ENCODE data around the gene PPP1R11. TPM values are rescaled to one million over a fixed set of nuclear protein-coding genes. Genes with fewer than 3 reads are reported as not detected.

The PPP1R11 gene
- total and polyA plus RNA-seq, 2 of the 4 experiments (the other 2 are of a cell fraction), result 15.6 to 46.0 TPM

DNA sequence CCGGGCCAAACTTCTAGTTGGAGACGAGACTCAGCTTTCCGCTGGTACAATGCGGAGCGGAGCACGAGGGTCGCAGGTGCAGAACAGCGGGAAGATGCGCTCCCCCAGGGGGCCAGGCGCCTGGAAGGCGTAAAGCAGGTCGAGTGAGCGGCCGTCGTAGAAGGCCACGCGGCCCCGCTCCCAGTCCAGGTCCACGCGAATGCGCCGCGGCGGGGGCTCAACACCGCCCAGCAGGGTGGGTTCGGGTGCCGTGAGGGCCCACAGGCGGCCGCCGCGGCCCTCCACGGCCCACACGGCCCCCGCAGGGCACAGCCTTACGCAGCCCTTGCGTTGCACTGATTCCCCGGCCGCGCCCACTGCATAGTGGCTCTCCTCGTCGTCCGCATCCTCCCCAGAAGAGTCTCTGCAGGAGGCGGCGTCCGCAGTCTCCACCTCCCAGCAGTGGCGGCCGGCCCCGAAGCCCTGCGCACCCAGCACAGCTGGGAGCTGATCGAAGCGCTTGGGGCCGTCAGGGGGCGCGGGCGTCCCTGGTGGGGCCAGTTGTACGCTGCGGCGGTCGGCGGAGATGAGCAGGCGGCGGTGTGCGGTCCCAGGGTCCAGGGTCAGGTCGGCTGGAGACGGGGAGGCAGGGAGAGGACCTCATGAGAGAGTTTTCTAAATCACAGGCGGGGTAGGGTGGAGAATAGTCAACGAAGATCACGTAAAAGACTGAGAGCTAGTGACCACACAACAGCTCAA is 4.3 kb downstream of the PPP1R11 start:
- no peak overlapping the region for H3K56ac ChIP-seq (ENCODE audit: extremely low read depth, insufficient read depth, low read length)
- no TSS peak for BruUV-seq (replicated peaks)
- ATAC-seq (ENCODE audit: low read depth), result no peak

More for the DNA sequence above, 4.3 kb downstream of the PPP1R11 start:
- H3K4me2 ChIP-seq (ENCODE audit: low read depth, low read length), result no peak overlapping the region; the same call in 1 of the 2 replicates
- peaks cover 54% of the 10 kb centered on the region for H3K27me3 ChIP-seq (ENCODE audit: control insufficient read depth, insufficient read depth, low read length)
- intact Hi-C loops (cut with micrococcal nuclease) (no loop called here), in situ Hi-C loops (cut with MboI; ENCODE audit: low sequenced_read_pairs) (no loop called here), dilution Hi-C loops (cut with HindIII; ENCODE audit: low sequenced_read_pairs, unreplicated experiment) (no loop called here)
- no peak overlapping the region for H2BK15ac ChIP-seq (ENCODE audit: low read depth, low read length)
- peaks cover 3% of the 10 kb centered on the region; the same call in 1 of the 2 replicates for H3K9me1 ChIP-seq (ENCODE audit: insufficient read depth, low read length)
- no peak overlapping the region for H4K5ac ChIP-seq (ENCODE audit: low read depth, low read length)
- no peak overlapping the region for H2BK20ac ChIP-seq (ENCODE audit: low read depth, low read length)
- no peak overlapping the region for H2AK5ac ChIP-seq (ENCODE audit: low read depth, low read length)
- no peak overlapping the region for H4K91ac ChIP-seq (ENCODE audit: insufficient read depth, low read depth, low read length)
- no peak overlapping the region for H3K18ac ChIP-seq (ENCODE audit: low read depth, low read length)
- no peak overlapping the region for H3K14ac ChIP-seq (replicated peaks; ENCODE audit: low read depth, low read length)
- no peak overlapping the region for H4K8ac ChIP-seq (ENCODE audit: low read depth in 2 of 2, low read length in 2 of 2)
- peak overlapping the region; percentile 68 for H2AFZ ChIP-seq (replicated peaks; ENCODE audit: low read length, poor library complexity)
- no peak for TF ChIP-seq SMC3 (IDR thresholded peaks at IDR 0.05; ENCODE audit: low read depth, low read length)
- TF ChIP-seq CTCF (conservative IDR thresholded peaks at IDR 0.05; ENCODE audit: low read depth, low read length), result no peak
- H3K23ac ChIP-seq (ENCODE audit: low read depth, low read length), result no peak overlapping the region
- peaks cover 8% of the 10 kb centered on the region; the same call in 1 of the 2 replicates for H3K36me3 ChIP-seq (ENCODE audit: control insufficient read depth, insufficient read depth, low read length)
- H2AK9ac ChIP-seq (replicated peaks; ENCODE audit: low read depth, low read length, poor library complexity), result peak overlapping the region; percentile 30
- H3K9me3 ChIP-seq (ENCODE audit: control insufficient read depth, insufficient read depth, low read length), result no peaks in the 10 kb centered on the region
- peaks cover 3% of the 10 kb centered on the region; the same call in 1 of the 2 replicates for H3K4me1 ChIP-seq (ENCODE audit: control insufficient read depth, insufficient read depth, low read length)
- 16% methylated on average over 29 of the region's 68 CpGs; no CpG with 5 or more reads in 1 of the 2 experiments for WGBS, 2 experiments (ENCODE audit: extremely low coverage in 2 of 2, insufficient read length in 1 of 2)
- POLR2A ChIA-PET (ENCODE audit: unreplicated experiment), result no interaction called here
- no peak overlapping the region for H2BK5ac ChIP-seq (ENCODE audit: low read depth, low read length, poor library complexity, severe bottlenecking)
- H3K27ac ChIP-seq (ENCODE audit: insufficient read depth, low read length), result no peak overlapping the region
- CTCF ChIA-PET, result no interaction called here
- no peaks in the 10 kb centered on the region for H4K20me1 ChIP-seq (ENCODE audit: insufficient read depth, low read length)
- H3K79me1 ChIP-seq (ENCODE audit: low read depth in 1 of 2, low read length in 2 of 2), result peaks cover 6 to 17% of the 10 kb centered on the region in 2 experiments
- no peak overlapping the region; the same call in 1 of the 2 replicates for H3K4me3 ChIP-seq (ENCODE audit: insufficient read depth, low read depth, low read length)
- H3K4ac ChIP-seq (ENCODE audit: low read depth, low read length), result no peak overlapping the region
- H2BK120ac ChIP-seq (ENCODE audit: low read depth, low read length), result no peak overlapping the region
- peak; percentile 15 for DNase-seq
- H3K9ac ChIP-seq (ENCODE audit: low read depth, low read length), result no peak overlapping the region

All from IMR-90 (cell line).